K562 (cell line): ENCODE results near the gene ACER3. TPM values are rescaled to one million over a fixed set of nuclear protein-coding genes. Genes with fewer than 3 reads are reported as not detected.

ENCODE experiments used
- CBFA2T2 ChIP-seq: fragments of 450-650 bp; conservative IDR thresholded peaks from 2 replicates; pipeline ENCODE4 v1.6.1; 2017; ENCODE audit warnings: mild to moderate bottlenecking
- CEBPG ChIP-seq, 3 experiments: fragments of 200-800 bp in 1 of 3; sonication (Bioruptor generic) in 1 of 3; sonication (generic) in 1 of 3; formaldehyde crosslinking in 1 of 3; IDR thresholded peaks in 2 of 3; conservative IDR thresholded peaks in 1 of 3; 2 replicates each; pipeline versions ENCODE4 v1.6.1 to v1.8.0; 2016 to 2022; ENCODE audit warnings: missing compliant biosample characterization in 2 of 3, missing genetic modification characterization in 2 of 3, mild to moderate bottlenecking in 1 of 3, missing genetic modification reagents in 1 of 3
- NFATC3 ChIP-seq: fragments of 450-650 bp; IDR thresholded peaks from 2 replicates; pipeline ENCODE4 v1.6.1; 2017; ENCODE audit warnings: mild to moderate bottlenecking
- RBM15 ChIP-seq: fragments of 200-400 bp; formaldehyde crosslinking; IDR thresholded peaks from 2 replicates; pipeline ENCODE4 v1.6.1; 2018; ENCODE audit warnings: mild to moderate bottlenecking, low read length, moderate library complexity; ENCODE audit not compliant: insufficient read depth
- RNF219 ChIP-seq: fragments of 250-450 bp; sonication (Bioruptor Pico); IDR thresholded peaks from 2 replicates; pipeline ENCODE4 v1.5.0; 2022; ENCODE audit warnings: mild to moderate bottlenecking
- RREB1 ChIP-seq: fragments of 250-450 bp; sonication (Bioruptor Pico); IDR thresholded peaks from 2 replicates; pipeline ENCODE4 v1.4.0; 2020
- THRB ChIP-seq: fragments of 450-650 bp; formaldehyde crosslinking; conservative IDR thresholded peaks from 2 replicates; pipeline ENCODE4 v1.4.0; 2022; ENCODE audit warnings: mild to moderate bottlenecking, missing genetic modification characterization
- U2AF2 ChIP-seq: fragments of 200-400 bp; formaldehyde crosslinking; optimal IDR thresholded peaks from 2 replicates; pipeline ENCODE3; 2017; ENCODE audit warnings: low read depth, mild to moderate bottlenecking, low read length
- ZFP30 ChIP-seq: fragments of 250-450 bp; sonication (Bioruptor Pico); IDR thresholded peaks from 2 replicates; pipeline ENCODE4 v1.8.0; 2022; ENCODE audit warnings: moderate library complexity, mild to moderate bottlenecking, inconsistent platforms, borderline replicate concordance
- ZNF280A ChIP-seq: fragments of 450-650 bp; IDR thresholded peaks from 2 replicates; pipeline ENCODE4 v1.6.1; 2018; ENCODE audit warnings: mild to moderate bottlenecking, low read depth; ENCODE audit not compliant: partially characterized antibody
- ZNF316 ChIP-seq: fragments of 450-650 bp; IDR thresholded peaks from 2 replicates; pipeline ENCODE4 v1.6.1; 2016
- ZNF507 ChIP-seq: conservative IDR thresholded peaks from 2 replicates; pipeline ENCODE4 v1.6.1; 2017; ENCODE audit warnings: missing genetic modification characterization, missing compliant biosample characterization
- polyA plus RNA-seq, 8 experiments: library from polyadenylated mRNA; depleted of rRNA in 4 of 8; stranded (reverse) in 5 of 8; unstranded in 3 of 8; fragments of >200 nt; fragmentation: Nextera tagmentation in 2 of 8; fragmentation: Illumina TruSeq in 1 of 8; extraction: Ambion mirVana in 2 of 8; extraction: Trizol in 1 of 8; gene quantifications; 2 replicates each; pipeline versions ENCODE4 v1.2.1 to v1.2.3, GENCODE V29; 2011 to 2014; ENCODE audit warnings: inconsistent platforms in 1 of 8, missing spikeins in 1 of 8
- total RNA-seq, 7 experiments: library from RNA; depleted of rRNA in 6 of 7; stranded (reverse); fragments of >200 nt in 6 of 7; fragmentation: Illumina TruSeq in 2 of 7; extraction: Trizol in 2 of 7; gene quantifications; 2 replicates each; pipeline versions ENCODE4 v1.2.1 to v1.2.3, GENCODE V29; 2011 to 2021; ENCODE audit warnings: low replicate concordance in 1 of 7

ACER3 gene
- total and polyA plus RNA-seq, 9 of the 15 experiments (the other 6 are each of a cell fraction or from before 2014, with no cell fraction given), result 2.0 to 23.8 (median 9.5) TPM

GRCh38 chr11:76860539-76861475 lies at the start of gene ACER3 (continued):
- no peak for TF ChIP-seq RREB1 (CRISPR knock-in tag)
- no peak for TF ChIP-seq CEBPG (CRISPR knock-in tag; IDR thresholded peaks at IDR 0.05)
- TF ChIP-seq CEBPG (tag; conservative IDR thresholded peaks at IDR 0.05 in 1 of 2, IDR thresholded peaks at IDR 0.05 in 1 of 2), result no peak
- TF ChIP-seq ZNF316, result no peak
- no peak for TF ChIP-seq ZNF280A
- TF ChIP-seq THRB, result no peak
- no peak for TF ChIP-seq U2AF2
- no peak for TF ChIP-seq RNF219 (CRISPR knock-in tag)
- TF ChIP-seq CBFA2T2, result no peak
- TF ChIP-seq NFATC3, result no peak
- no peak for TF ChIP-seq ZNF507
- TF ChIP-seq ZFP30 (CRISPR knock-in tag), result no peak
- no peak for TF ChIP-seq RBM15
